Endothelial cell of umbilical vein (primary cell): Measurements from ENCODE around the gene HABP4. TPM values are rescaled to one million over a fixed set of nuclear protein-coding genes. Genes with fewer than 3 reads are reported as not detected.

ENCODE experiments used
- BruUV-seq: library from RNA; stranded (reverse); fragments of 400-500 nt; replicated peaks from 2 replicates; lab custom pipeline; 2021; lab: Mats Ljungman, UMichigan
- CTCF ChIA-PET: fragments of 300-600, 350-600 bp; sonication (Branson Sonifier 250); formaldehyde crosslinking; loops from one replicate; lab custom pipeline; 2021; ENCODE audit warnings: antibody characterized with exemption, inconsistent platforms; lab: Charles Lee
- POLR2A ChIA-PET: fragments of 300-600, 350-600 bp; sonication (Branson Sonifier 250); formaldehyde crosslinking; loops from one replicate; lab custom pipeline; 2021; ENCODE audit warnings: antibody characterized with exemption, inconsistent platforms; lab: Charles Lee
- DNase-seq: peaks from one replicate; pipeline ENCODE4 v3.0.0-alpha.2; 2011; ENCODE audit warnings: low read depth, low spot score
- FAIRE-seq: peaks from 2 replicates; lab custom pipeline; 2011; peaks lifted over from hg19 to GRCh38; lab: Jason Lieb, UNC
- H2AFZ ChIP-seq: 2 replicates; pipeline ENCODE4 v1.6.0; 2012; ENCODE audit warnings: low read depth, low read length, control low read depth, inconsistent platforms
- H3K27ac ChIP-seq: 2 replicates; pipeline ENCODE4 v1.5.1; 2011; ENCODE audit warnings: low read depth, mild to moderate bottlenecking, control low read depth, low read length, moderate library complexity; ENCODE audit not compliant: insufficient read depth
- H3K27me3 ChIP-seq, 2 experiments: 2 replicates each; pipeline versions ENCODE4 v1.6.0 to v1.6.1; 2011; ENCODE audit warnings: low read length in 2 of 2, mixed read lengths in 1 of 2; ENCODE audit not compliant: control insufficient read depth in 2 of 2, insufficient read depth in 2 of 2
- H3K36me3 ChIP-seq, 2 experiments: 2 replicates in 1 of 2; 3 replicates in 1 of 2; pipeline ENCODE4 v1.5.1; 2011; ENCODE audit warnings: low read length in 2 of 2, mild to moderate bottlenecking in 1 of 2, moderate library complexity in 1 of 2; ENCODE audit not compliant: control insufficient read depth in 2 of 2, insufficient read depth in 2 of 2; ENCODE audit errors: extremely low read depth in 1 of 2
- H3K4me1 ChIP-seq: 3 replicates; pipeline ENCODE4 v1.5.1; 2011; ENCODE audit warnings: mild to moderate bottlenecking, low read length; ENCODE audit not compliant: control insufficient read depth, insufficient read depth; ENCODE audit errors: extremely low read depth
- H3K4me2 ChIP-seq: 2 replicates; pipeline ENCODE4 v1.6.1; 2011; ENCODE audit warnings: low read length, control low read depth, mixed read lengths; ENCODE audit not compliant: insufficient read depth
- H3K4me3 ChIP-seq, 3 experiments: fragments of 200-600 bp in 1 of 3; sonication (generic), shearing (Covaris generic) in 1 of 3; replicated peaks in 1 of 3; 2 replicates each; pipeline ENCODE4 v1.5.1; 2011 to 2016; ENCODE audit warnings: control low read depth in 3 of 3, low read length in 3 of 3, mild to moderate bottlenecking in 2 of 3, inconsistent platforms in 1 of 3, low read depth in 1 of 3, moderate library complexity in 1 of 3; ENCODE audit not compliant: insufficient read depth in 1 of 3
- H3K79me2 ChIP-seq: 2 replicates; pipeline ENCODE4 v1.6.0; 2012; ENCODE audit warnings: low read length, inconsistent platforms; ENCODE audit not compliant: control insufficient read depth, insufficient read depth
- H3K9ac ChIP-seq: replicated peaks from 2 replicates; pipeline ENCODE3; 2011; ENCODE audit warnings: low read length, control low read depth; ENCODE audit not compliant: insufficient read depth; ENCODE audit errors: extremely low read depth
- H3K9me1 ChIP-seq: replicated peaks from 3 replicates; pipeline ENCODE4 v1.6.0; 2011; ENCODE audit warnings: mild to moderate bottlenecking, low read length; ENCODE audit not compliant: control insufficient read depth, insufficient read depth; ENCODE audit errors: extremely low read depth
- H3K9me3 ChIP-seq: replicated peaks from 2 replicates; pipeline ENCODE4 v1.5.1; 2012; ENCODE audit warnings: low read length, inconsistent platforms; ENCODE audit not compliant: control insufficient read depth, insufficient read depth
- H4K20me1 ChIP-seq: replicated peaks from 2 replicates; pipeline ENCODE3; 2011; ENCODE audit warnings: mild to moderate bottlenecking, low read length; ENCODE audit not compliant: control insufficient read depth, insufficient read depth; ENCODE audit errors: extremely low read depth
- EZH2 ChIP-seq: IDR thresholded peaks from 2 replicates; pipeline ENCODE4 v1.6.1; 2012; ENCODE audit warnings: borderline replicate concordance, low read depth, mild to moderate bottlenecking, moderate library complexity, low read length, inconsistent platforms; ENCODE audit not compliant: severe bottlenecking
- FOS ChIP-seq: IDR thresholded peaks from 2 replicates; pipeline ENCODE4 v1.6.1; 2011; ENCODE audit warnings: mild to moderate bottlenecking, low read length, moderate library complexity, borderline replicate concordance; ENCODE audit not compliant: insufficient read depth
- GATA2 ChIP-seq: IDR thresholded peaks from 2 replicates; pipeline ENCODE4 v1.7.0; 2011; ENCODE audit warnings: low read depth, mild to moderate bottlenecking, moderate library complexity, mixed read lengths, low read length; ENCODE audit not compliant: insufficient read length, insufficient read depth
- JUN ChIP-seq: IDR thresholded peaks from 2 replicates; pipeline ENCODE4 v1.6.1; 2011; ENCODE audit warnings: borderline replicate concordance, low read depth; ENCODE audit not compliant: insufficient read length, insufficient read depth
- MYC ChIP-seq: IDR thresholded peaks from one replicate; pipeline ENCODE4 v1.6.1; 2011; ENCODE audit warnings: mild to moderate bottlenecking, low read depth, low read length
- POLR2A ChIP-seq: IDR thresholded peaks from 2 replicates; pipeline ENCODE4 v1.6.1; 2012; ENCODE audit warnings: low read depth, mild to moderate bottlenecking, control low read depth, low read length
- POLR2AphosphoS5 ChIP-seq: IDR thresholded peaks from 2 replicates; pipeline ENCODE4 v1.6.1; 2012; ENCODE audit warnings: low read depth, mild to moderate bottlenecking, control low read depth, low read length, moderate library complexity; ENCODE audit not compliant: insufficient read depth
- dilution Hi-C: fragments of 300-500 bp; cut with MboI; formaldehyde crosslinking; loops from one replicate; pipeline ENCODE4 v1.15.0; 2019; ENCODE audit warnings: low sequenced_read_pairs; ENCODE audit not compliant: extremely low pct_ligation_motif_present
- intact Hi-C: fragments of 100-400 bp; cut with micrococcal nuclease; formaldehyde crosslinking; loops from one replicate; pipeline ENCODE4 v1.10.0; 2022
- polyA plus RNA-seq, 4 experiments: library from polyadenylated mRNA; depleted of rRNA in 3 of 4; stranded (reverse) in 3 of 4; unstranded in 1 of 4; fragments of >200 nt; gene quantifications; 2 replicates each; pipeline versions ENCODE4 v1.2.1 to v1.2.3, GENCODE V29; 2011 to 2012; ENCODE audit warnings: missing spikeins in 1 of 4
- total RNA-seq: library from RNA; stranded (reverse); gene quantifications from 2 replicates; pipeline ENCODE4 v1.2.3, GENCODE V29; 2021
- TF ChIP-seq, protein P1 (sequence below): IDR thresholded peaks from 2 replicates; pipeline ENCODE4 v1.6.1; 2011; ENCODE audit not compliant: insufficient read depth, insufficient read length
- TF ChIP-seq, protein P2 (sequence below), 2 donors: IDR thresholded peaks; 1 replicate in 1 of 2; 2 replicates in 1 of 2; pipeline ENCODE4 v1.5.1; 2011; ENCODE audit warnings: low read length in 2 of 2, mild to moderate bottlenecking in 2 of 2, moderate library complexity in 2 of 2, control low read depth in 1 of 2, inconsistent platforms in 1 of 2, low read depth in 1 of 2; ENCODE audit not compliant: insufficient read depth in 1 of 2; ENCODE audit errors: extremely low read depth in 1 of 2

The HABP4 gene
- total and polyA plus RNA-seq, 2 donors (not counting 3 experiments of a cell fraction or from before 2014, with no cell fraction given), result 4.6 to 11.1 TPM

DNA sequence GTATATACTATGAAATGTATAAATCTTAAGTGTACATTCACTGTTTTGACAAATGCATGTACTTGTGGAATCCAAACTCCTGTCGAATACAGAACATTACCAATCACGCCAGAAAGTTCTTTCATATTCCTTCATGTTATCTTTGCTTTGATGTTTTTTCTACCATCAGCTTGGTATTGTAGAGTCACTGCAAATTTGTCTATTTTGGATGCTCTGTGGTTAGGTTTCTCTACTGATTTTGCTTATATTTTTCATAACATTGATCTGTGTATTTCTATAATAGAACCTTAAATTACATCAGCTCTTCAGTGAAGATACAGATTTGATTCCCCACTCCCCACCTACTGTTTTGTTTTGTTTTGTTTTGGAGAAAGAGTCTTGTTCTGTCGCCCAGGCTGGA, 30.8 kb downstream of the HABP4 start:
- H3K9me1 ChIP-seq, result no peaks in the 10 kb centered on the region
- intact Hi-C loops, result no loop called here
- no peak overlapping the region for H3K27ac ChIP-seq
- no peak overlapping the region for H2AFZ ChIP-seq
- no peak overlapping the region for H3K9ac ChIP-seq
- peaks cover 0 to 3% of the 10 kb centered on the region in 2 experiments for H3K36me3 ChIP-seq
- no peaks in the 10 kb centered on the region for H3K27me3 ChIP-seq
- TF ChIP-seq, protein P1, sequence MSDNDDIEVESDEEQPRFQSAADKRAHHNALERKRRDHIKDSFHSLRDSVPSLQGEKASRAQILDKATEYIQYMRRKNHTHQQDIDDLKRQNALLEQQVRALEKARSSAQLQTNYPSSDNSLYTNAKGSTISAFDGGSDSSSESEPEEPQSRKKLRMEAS, result no peak
- TF ChIP-seq POLR2AphosphoS5 (no peak), GATA2 (no peak), POLR2A (no peak), MYC (no peak), JUN (no peak), EZH2 (no peak), FOS (no peak)
- TF ChIP-seq, protein P2, sequence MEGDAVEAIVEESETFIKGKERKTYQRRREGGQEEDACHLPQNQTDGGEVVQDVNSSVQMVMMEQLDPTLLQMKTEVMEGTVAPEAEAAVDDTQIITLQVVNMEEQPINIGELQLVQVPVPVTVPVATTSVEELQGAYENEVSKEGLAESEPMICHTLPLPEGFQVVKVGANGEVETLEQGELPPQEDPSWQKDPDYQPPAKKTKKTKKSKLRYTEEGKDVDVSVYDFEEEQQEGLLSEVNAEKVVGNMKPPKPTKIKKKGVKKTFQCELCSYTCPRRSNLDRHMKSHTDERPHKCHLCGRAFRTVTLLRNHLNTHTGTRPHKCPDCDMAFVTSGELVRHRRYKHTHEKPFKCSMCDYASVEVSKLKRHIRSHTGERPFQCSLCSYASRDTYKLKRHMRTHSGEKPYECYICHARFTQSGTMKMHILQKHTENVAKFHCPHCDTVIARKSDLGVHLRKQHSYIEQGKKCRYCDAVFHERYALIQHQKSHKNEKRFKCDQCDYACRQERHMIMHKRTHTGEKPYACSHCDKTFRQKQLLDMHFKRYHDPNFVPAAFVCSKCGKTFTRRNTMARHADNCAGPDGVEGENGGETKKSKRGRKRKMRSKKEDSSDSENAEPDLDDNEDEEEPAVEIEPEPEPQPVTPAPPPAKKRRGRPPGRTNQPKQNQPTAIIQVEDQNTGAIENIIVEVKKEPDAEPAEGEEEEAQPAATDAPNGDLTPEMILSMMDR (IDR thresholded peaks at IDR 0.05; ENCODE audit: extremely low read depth in 1 of 2, insufficient read depth in 1 of 2, low read depth in 1 of 2, low read length in 2 of 2), result no peak
- H3K4me2 ChIP-seq, result no peak overlapping the region
- no peaks in the 10 kb centered on the region for H3K79me2 ChIP-seq
- BruUV-seq, result no TSS peak
- POLR2A ChIA-PET, result no interaction called here
- H3K9me3 ChIP-seq, result no peaks in the 10 kb centered on the region
- dilution Hi-C loops, result no loop called here
- H3K4me1 ChIP-seq, result no peaks in the 10 kb centered on the region
- no peak overlapping the region for H3K4me3 ChIP-seq
- no peak for DNase-seq
- CTCF ChIA-PET, result no interaction called here
- no peak for FAIRE-seq
- no peaks in the 10 kb centered on the region for H4K20me1 ChIP-seq
